DOHH2 (cell line): ENCODE data around the gene PCBP2.

Source experiments
- H3F3A ChIP-seq: fragments of 200-600 bp; sonication (generic), shearing (Covaris generic); 2 replicates; pipeline ENCODE4 v1.6.0; 2016; ENCODE audit warnings: antibody characterized with exemption, mild to moderate bottlenecking; ENCODE audit not compliant: control insufficient read depth, insufficient read depth
- H3K27ac ChIP-seq: fragments of 200-600 bp; sonication (generic); 2 replicates; pipeline ENCODE4 v1.5.1; 2014; ENCODE audit warnings: low read depth, mild to moderate bottlenecking, low read length, moderate library complexity
- H3K27me3 ChIP-seq: fragments of 200-600 bp; sonication (generic); 2 replicates; pipeline ENCODE4 v1.6.1; 2014; ENCODE audit warnings: mild to moderate bottlenecking, low read length, mixed read lengths; ENCODE audit not compliant: control insufficient read depth
- H3K36me3 ChIP-seq: fragments of 200-600 bp; sonication (generic); 2 replicates; pipeline ENCODE4 v1.6.1; 2014; ENCODE audit warnings: mild to moderate bottlenecking, low read length, moderate library complexity, mixed read lengths; ENCODE audit not compliant: control insufficient read depth
- H3K4me1 ChIP-seq: fragments of 200-600 bp; sonication (generic); 2 replicates; pipeline ENCODE4 v1.6.1; 2014; ENCODE audit warnings: mild to moderate bottlenecking, low read length, mixed read lengths; ENCODE audit not compliant: control insufficient read depth
- H3K4me2 ChIP-seq: fragments of 200-600 bp; sonication (generic); 2 replicates; pipeline ENCODE4 v1.6.0; 2014; ENCODE audit warnings: mild to moderate bottlenecking, low read length, moderate library complexity
- H3K4me3 ChIP-seq: fragments of 200-600 bp; sonication (generic); 2 replicates; pipeline ENCODE4 v1.5.1; 2014; ENCODE audit warnings: mild to moderate bottlenecking, low read length, mixed read lengths
- H3K79me2 ChIP-seq: fragments of 200-600 bp; sonication (generic); 2 replicates; pipeline ENCODE4 v1.6.1; 2014; ENCODE audit warnings: mild to moderate bottlenecking, low read length, mixed read lengths; ENCODE audit not compliant: control insufficient read depth
- H3K9me2 ChIP-seq: fragments of 200-600 bp; sonication (generic); replicated peaks from 2 replicates; pipeline ENCODE4 v1.6.1; 2014; ENCODE audit warnings: mild to moderate bottlenecking, low read length, mixed read lengths; ENCODE audit not compliant: control insufficient read depth
- H3K9me3 ChIP-seq: fragments of 200-600 bp; sonication (generic); 2 replicates; pipeline ENCODE4 v1.6.1; 2014; ENCODE audit warnings: antibody characterized with exemption, low read length, mixed read lengths; ENCODE audit not compliant: control insufficient read depth, insufficient read depth
- H4K20me1 ChIP-seq: fragments of 200-600 bp; sonication (generic); 2 replicates; pipeline ENCODE4 v1.6.0; 2014; ENCODE audit warnings: low read depth, mild to moderate bottlenecking, antibody characterized with exemption, low read length, moderate library complexity; ENCODE audit not compliant: control insufficient read depth, insufficient read depth
- CTCF ChIP-seq: fragments of 200-600 bp; sonication (generic); IDR thresholded peaks from one replicate; pipeline ENCODE4 v1.5.1; 2014; ENCODE audit warnings: antibody characterized with exemption, mild to moderate bottlenecking, low read depth, low read length; ENCODE audit not compliant: poor library complexity, severe bottlenecking
- EZH2phosphoT487 ChIP-seq: fragments of 200-600 bp; sonication (generic); IDR thresholded peaks from 2 replicates; pipeline ENCODE4 v1.6.1; 2017; ENCODE audit warnings: borderline replicate concordance, mild to moderate bottlenecking, antibody characterized with exemption, low read length, moderate library complexity, mixed read lengths

PCBP2 gene

GRCh38 chr12:53505086-53505485 is 53.2 kb downstream of the PCBP2 start:
- Histone ChIP-seq H3K4me1 (peaks cover 24% of the 10 kb centered on the region), H3K4me3 (no peak overlapping the region), H3K27me3 (no peaks in the 10 kb centered on the region), H3K9me3 (no peaks in the 10 kb centered on the region), H3F3A (peaks cover 6% of the 10 kb centered on the region), H4K20me1 (no peaks in the 10 kb centered on the region), H3K36me3 (peaks cover 23% of the 10 kb centered on the region; the same call in 1 of the 2 replicates), H3K9me2 (no peaks in the 10 kb centered on the region), H3K79me2 (peaks cover 19% of the 10 kb centered on the region), H3K4me2 (no peak overlapping the region), H3K27ac (no peak overlapping the region)
- TF ChIP-seq CTCF (no peak), EZH2phosphoT487 (no peak)

- H3K4me2 ChIP-seq, result no peak overlapping the region
- H4K20me1 ChIP-seq, result no peaks in the 10 kb centered on the region
- no peak overlapping the region for H3K4me3 ChIP-seq
- no peaks in the 10 kb centered on the region for H3K9me3 ChIP-seq
- TF ChIP-seq CTCF (no peak), EZH2phosphoT487 (no peak)
- H3F3A ChIP-seq, result peaks cover 3% of the 10 kb centered on the region; the same call in 1 of the 2 replicates
- peaks cover 20% of the 10 kb centered on the region for H3K4me1 ChIP-seq
- H3K79me2 ChIP-seq, result peaks cover 19% of the 10 kb centered on the region
- H3K9me2 ChIP-seq, result no peaks in the 10 kb centered on the region
- H3K27me3 ChIP-seq, result no peaks in the 10 kb centered on the region
- peaks cover 23% of the 10 kb centered on the region; the same call in 1 of the 2 replicates for H3K36me3 ChIP-seq
- H3K27ac ChIP-seq, result no peak overlapping the region
Measured at GRCh38 chr12:53505555-53506449, 53.9 kb downstream of the PCBP2 start.

- Histone ChIP-seq H3K9me2 (no peaks in the 10 kb centered on the region), H3F3A (peaks cover 3% of the 10 kb centered on the region; the same call in 1 of the 2 replicates), H3K4me3 (no peak overlapping the region), H3K27ac (no peak overlapping the region), H4K20me1 (no peaks in the 10 kb centered on the region), H3K27me3 (no peaks in the 10 kb centered on the region), H3K4me1 (peaks cover 20% of the 10 kb centered on the region), H3K9me3 (no peaks in the 10 kb centered on the region), H3K4me2 (no peak overlapping the region), H3K36me3 (peaks cover 23% of the 10 kb centered on the region; the same call in 1 of the 2 replicates), H3K79me2 (peaks cover 19% of the 10 kb centered on the region)
- TF ChIP-seq EZH2phosphoT487, result no peak
- TF ChIP-seq CTCF, result no peak
Measured at GRCh38 chr12:53506450-53506785, 54.5 kb downstream of the PCBP2 start.
